Ovary (tissue), 9 donors: ENCODE results near the gene CAMSAP1. TPM values are rescaled to one million over a fixed set of nuclear protein-coding genes. Genes with fewer than 3 reads are reported as not detected.
A peak's percentile ranks its signal among the peaks of the same experiment; 100 is the strongest.

ENCODE experiments used
- DNase-seq, 5 donors: peaks; one replicate each; pipeline ENCODE4 v3.0.0-alpha.2; 2019 to 2020
- H3K27ac ChIP-seq, 2 donors: fragments of 200-600 bp; one replicate each; pipeline versions ENCODE4 v1.5.1 to v1.8.0; 2019 to 2022
- H3K27me3 ChIP-seq: fragments of 200-600 bp; one replicate; pipeline ENCODE4 v1.8.0; 2022
- H3K36me3 ChIP-seq: fragments of 200-600 bp; sonication (generic); one replicate; pipeline ENCODE4 v1.5.1; 2019
- H3K4me1 ChIP-seq: one replicate; pipeline ENCODE4 v1.8.1; 2013; ENCODE audit warnings: mild to moderate bottlenecking, moderate library complexity; ENCODE audit not compliant: insufficient read depth
- H3K4me3 ChIP-seq: fragments of 200-600 bp; sonication (generic); one replicate; pipeline ENCODE4 v1.5.1; 2017
- H3K9me3 ChIP-seq, 2 donors: fragments of 200-600 bp in 1 of 2; sonication (generic) in 1 of 2; one replicate each; pipeline versions ENCODE4 v1.5.1 to v1.8.1; 2013 to 2019; ENCODE audit warnings: mild to moderate bottlenecking in 1 of 2, moderate library complexity in 1 of 2
- EP300 ChIP-seq: sonication (generic); formaldehyde crosslinking; IDR thresholded peaks from one replicate; pipeline ENCODE4 v1.6.1; 2017; ENCODE audit warnings: antibody characterized with exemption
- POLR2A ChIP-seq: fragments of 450-650 bp; IDR thresholded peaks from one replicate; pipeline ENCODE4 v1.6.1; 2017; ENCODE audit warnings: antibody characterized with exemption, mild to moderate bottlenecking, moderate library complexity
- WGBS, 3 donors: extraction: QIAGEN DNeasy Blood & Tissue Kit in 1 of 3; methylation state at CpG; one replicate each; pipeline versions ENCODE4 v1.1.5 to v1.1.7; 2013 to 2017; 5-methylcytosine and 5-hydroxymethylcytosine counted together
- intact Hi-C, 4 donors: fragments of 100-400 bp; cut with DNase I; formaldehyde crosslinking; loops; one replicate each; pipeline versions ENCODE4 v1.11.0 to v1.15.1; 2022 to 2023
- polyA plus RNA-seq, 2 donors: library from polyadenylated mRNA; stranded (reverse); fragments of 200-250 nt in 1 of 2; fragments of 350-450 nt in 1 of 2; fragmentation: Illumina TruSeq in 1 of 2; extraction: RNeasy Lipid Tissue Mini Kit (QIAGEN cat#74804) in 1 of 2; gene quantifications; one replicate each; pipeline ENCODE4 v1.2.3, GENCODE V29; 2013 to 2014
- total RNA-seq, 7 donors: library from RNA; depleted of rRNA in 2 of 7; stranded (reverse); fragments of >200 nt in 2 of 7; fragmentation: NEBNext Ultra II Directional in 3 of 7; extraction: Animal tissue kit (Norgen Biotek cat#: 25700) in 3 of 7; gene quantifications; one replicate each; pipeline versions ENCODE4 v1.1.0 to v1.2.4, GENCODE V29; 2016 to 2023
- TF ChIP-seq, protein P1 (sequence below), 3 donors: fragments of 450-650 bp in 2 of 3; fragments of 200-600 bp in 1 of 3; IDR thresholded peaks; one replicate each; pipeline versions ENCODE4 v1.5.1 to v1.8.0; 2016 to 2022; ENCODE audit warnings: antibody characterized with exemption in 3 of 3, mild to moderate bottlenecking in 1 of 3
- donor health status: DM: no; HTN: no; CAD: no; lungs with moderate emphysema.
- donor health status: DM: no; HTN: no; CAD: no.
- donor health status: Bipolar disorder and iron deficiency.
- donor health status: DM: yes; HTN: yes; CAD: no.
- donor health status: DM: no; HTN: no; CAD: no.
- donor health status: DM: yes; HTN: yes; CAD: no.

Gene CAMSAP1
- total and polyA plus RNA-seq, 9 donors = 9.4 to 62.6 (median 38.0) TPM

DNA sequence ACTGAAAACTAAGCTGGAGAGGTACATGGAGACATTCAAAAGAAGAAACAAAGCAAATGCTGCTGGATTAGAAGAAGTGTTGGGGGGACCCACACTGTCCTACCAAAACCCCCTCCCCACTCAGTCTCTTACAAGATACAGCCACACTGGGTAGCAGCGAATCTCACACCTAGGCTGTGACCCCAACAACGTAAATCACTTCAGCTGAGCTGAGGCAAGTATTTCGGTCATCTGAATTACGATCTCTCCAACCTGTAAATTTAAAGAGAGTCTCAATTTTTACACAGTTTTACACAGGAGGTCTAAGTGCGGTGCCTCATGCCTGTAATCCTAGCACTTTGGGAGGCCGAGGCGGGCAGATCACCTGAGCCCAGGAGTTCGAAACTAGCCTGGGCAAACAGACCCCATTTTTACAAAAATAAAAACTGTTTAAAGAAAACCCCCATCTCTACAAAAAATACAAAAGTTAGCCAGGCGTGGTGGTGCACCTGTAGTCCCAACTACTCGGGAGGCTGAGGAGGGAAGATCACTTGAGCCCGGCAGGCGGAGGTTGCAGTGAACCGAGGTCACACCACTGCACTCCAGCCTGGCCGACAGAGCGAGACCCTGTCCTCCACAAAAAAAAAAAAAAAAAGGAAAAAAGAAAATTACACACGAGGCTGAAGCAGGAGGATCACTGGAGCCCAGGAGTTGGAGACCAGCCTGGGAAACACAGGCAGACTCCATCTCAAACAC is 3.4 kb downstream of the CAMSAP1 start:
- H3K4me1 ChIP-seq = peaks cover 18% of the 10 kb centered on the region
- H3K9me3 ChIP-seq = no peaks in the 10 kb centered on the region
- H3K4me3 ChIP-seq = no peak overlapping the region
- no peak overlapping the region for H3K27ac ChIP-seq
- no peaks in the 10 kb centered on the region for H3K36me3 ChIP-seq
- DNase-seq = peak in 3 of 5 donors; percentile 4 to 19 (median 4)
- 92 to 93% (median 93%) methylated on average over 16 of the region's 16 CpGs for WGBS, 3 donors
- intact Hi-C loops = no loop called here
- TF ChIP-seq, protein P1, sequence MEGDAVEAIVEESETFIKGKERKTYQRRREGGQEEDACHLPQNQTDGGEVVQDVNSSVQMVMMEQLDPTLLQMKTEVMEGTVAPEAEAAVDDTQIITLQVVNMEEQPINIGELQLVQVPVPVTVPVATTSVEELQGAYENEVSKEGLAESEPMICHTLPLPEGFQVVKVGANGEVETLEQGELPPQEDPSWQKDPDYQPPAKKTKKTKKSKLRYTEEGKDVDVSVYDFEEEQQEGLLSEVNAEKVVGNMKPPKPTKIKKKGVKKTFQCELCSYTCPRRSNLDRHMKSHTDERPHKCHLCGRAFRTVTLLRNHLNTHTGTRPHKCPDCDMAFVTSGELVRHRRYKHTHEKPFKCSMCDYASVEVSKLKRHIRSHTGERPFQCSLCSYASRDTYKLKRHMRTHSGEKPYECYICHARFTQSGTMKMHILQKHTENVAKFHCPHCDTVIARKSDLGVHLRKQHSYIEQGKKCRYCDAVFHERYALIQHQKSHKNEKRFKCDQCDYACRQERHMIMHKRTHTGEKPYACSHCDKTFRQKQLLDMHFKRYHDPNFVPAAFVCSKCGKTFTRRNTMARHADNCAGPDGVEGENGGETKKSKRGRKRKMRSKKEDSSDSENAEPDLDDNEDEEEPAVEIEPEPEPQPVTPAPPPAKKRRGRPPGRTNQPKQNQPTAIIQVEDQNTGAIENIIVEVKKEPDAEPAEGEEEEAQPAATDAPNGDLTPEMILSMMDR (IDR thresholded peaks at IDR 0.05) = no peak
- TF ChIP-seq POLR2A (no peak), EP300 (no peak)
- no peaks in the 10 kb centered on the region for H3K27me3 ChIP-seq

DNA sequence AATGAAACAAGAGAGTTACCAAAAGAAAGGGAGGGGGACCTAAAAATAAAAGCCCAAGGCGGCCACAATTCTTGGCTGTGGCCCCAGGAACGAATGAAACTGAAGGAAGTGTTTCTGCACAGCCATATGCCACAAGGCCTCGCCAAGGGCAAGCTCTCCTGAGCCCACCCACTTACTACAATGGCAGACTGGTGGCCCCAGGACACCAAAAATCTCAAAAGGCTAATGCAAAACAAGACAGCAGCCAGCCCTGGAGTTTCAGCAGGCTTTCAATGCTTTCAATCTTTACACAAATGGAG is 4.0 kb downstream of the CAMSAP1 start:
- TF ChIP-seq, protein P1 (IDR thresholded peaks at IDR 0.05) = no peak
- no peak for TF ChIP-seq POLR2A
- TF ChIP-seq EP300 = no peak
- H3K27ac ChIP-seq = no peak overlapping the region
- H3K4me3 ChIP-seq = no peak overlapping the region
- DNase-seq = peak in 1 of 5 donors; percentile 15
- no peaks in the 10 kb centered on the region for H3K9me3 ChIP-seq
- H3K36me3 ChIP-seq = no peaks in the 10 kb centered on the region
- WGBS, 3 donors = 33 to 49% (median 43%) methylated on average over 3 of the region's 3 CpGs
- H3K27me3 ChIP-seq = no peaks in the 10 kb centered on the region
- peaks cover 13% of the 10 kb centered on the region for H3K4me1 ChIP-seq
- intact Hi-C loops = no loop called here

DNA sequence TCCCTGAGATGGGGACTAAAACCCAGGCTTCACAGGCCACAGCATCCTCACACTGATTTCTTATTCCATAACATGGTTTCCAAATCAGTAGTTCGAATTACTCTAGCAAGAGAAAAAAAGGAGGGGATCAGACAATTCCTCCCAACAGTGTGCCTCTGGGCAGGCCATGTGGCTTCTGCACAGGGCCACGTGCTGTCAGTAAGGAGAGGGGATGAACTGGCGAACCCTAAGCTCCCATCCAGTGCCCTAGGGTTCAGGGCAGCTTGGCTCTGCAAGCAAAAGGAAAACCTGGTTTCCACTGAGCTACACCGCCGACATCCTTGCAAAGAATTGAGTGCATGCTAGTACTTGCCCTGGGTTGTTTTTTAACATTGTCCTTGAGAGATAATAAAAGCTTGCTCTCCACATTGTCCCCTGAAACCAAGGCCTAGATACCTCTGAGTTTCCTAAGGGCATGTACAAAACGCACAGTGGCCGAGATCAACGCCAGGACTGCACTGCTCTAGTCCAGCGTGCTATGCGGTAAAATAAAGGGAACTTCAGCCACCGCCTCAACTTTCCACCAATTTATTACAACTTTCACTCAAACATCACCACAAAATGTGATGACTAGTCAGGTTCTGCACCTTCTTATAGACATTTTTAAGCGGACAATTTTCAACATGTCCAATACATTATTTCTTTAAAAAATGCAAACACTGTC is 4.5 kb downstream of the CAMSAP1 start:
- Histone ChIP-seq H3K36me3 (no peaks in the 10 kb centered on the region), H3K4me3 (no peak overlapping the region), H3K9me3 (no peaks in the 10 kb centered on the region), H3K4me1 (peaks cover 12% of the 10 kb centered on the region), H3K27me3 (no peaks in the 10 kb centered on the region), H3K27ac (no peak overlapping the region)
- peak in 2 of 5 donors; percentile 2 to 39 for DNase-seq
- 21 to 60% (median 39%) methylated on average over 12 of the region's 12 CpGs for WGBS, 3 donors
- TF ChIP-seq EP300 (no peak), POLR2A (no peak)
- TF ChIP-seq, protein P1 (IDR thresholded peaks at IDR 0.05) = no peak
- intact Hi-C loops = no loop called here

DNA sequence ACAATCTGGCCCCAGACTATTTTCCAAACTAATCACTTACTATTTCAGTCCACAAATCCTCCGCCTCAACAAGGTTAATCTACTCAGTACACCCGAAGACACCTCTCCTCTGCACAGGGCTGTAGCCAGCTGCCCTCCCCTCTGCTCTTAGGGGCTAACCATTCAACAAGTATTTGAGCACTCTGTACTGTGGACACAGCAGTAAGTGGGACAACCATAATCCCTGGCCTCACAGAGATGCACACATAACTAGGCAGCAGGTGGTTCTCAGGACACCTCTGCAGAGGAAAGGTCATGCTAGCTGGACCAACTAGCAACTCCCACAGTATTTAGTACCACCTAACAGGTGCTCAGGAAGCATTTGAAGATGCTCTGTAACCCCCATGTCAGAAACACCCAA is 5.5 kb downstream of the CAMSAP1 start:
- Histone ChIP-seq H3K9me3 (no peaks in the 10 kb centered on the region), H3K27ac (no peak overlapping the region), H3K27me3 (no peaks in the 10 kb centered on the region), H3K4me3 (no peak overlapping the region), H3K4me1 (peaks cover 12% of the 10 kb centered on the region), H3K36me3 (no peaks in the 10 kb centered on the region)
- whole genome bisulfite sequencing, 3 donors = 90 to 97% (median 92%) methylated on average over 2 of the region's 2 CpGs
- DNase-seq = peak in 1 of 5 donors; percentile 3
- no peak for TF ChIP-seq EP300
- no peak for TF ChIP-seq POLR2A
- TF ChIP-seq, protein P1 (IDR thresholded peaks at IDR 0.05) = no peak
- intact Hi-C loops = no loop called here
